Embryonic facial prominence (tissue), 1 donor: ENCODE measurements around the gene EFNA5.

Experiments
- DNase-seq: peaks from one replicate; pipeline ENCODE4 v3.0.0-alpha.2; 2016; ENCODE audit errors: extremely low spot score

Gene EFNA5

GRCh38 chr5:107571621-107572536 lies 98.9 kb downstream of the EFNA5 start:
- DNase-seq: peak; percentile 92

GRCh38 chr5:107570805-107571531 lies 99.8 kb downstream of the EFNA5 start:
- DNase-seq: no peak

GRCh38 chr5:107570181-107570580 lies 100.6 kb downstream of the EFNA5 start:
- no peak for DNase-seq

GRCh38 chr5:107567901-107568671 lies 102.7 kb downstream of the EFNA5 start:
- no peak for DNase-seq

GRCh38 chr5:107566986-107567385 lies 103.8 kb downstream of the EFNA5 start:
- no peak for DNase-seq

- no peak for DNase-seq
Observed at GRCh38 chr5:107565791-107566767, 104.7 kb downstream of the EFNA5 start.

GRCh38 chr5:107564931-107565372 lies 105.8 kb downstream of the EFNA5 start:
- peak; percentile 70 for DNase-seq

- DNase-seq: no peak
Observed at GRCh38 chr5:107563959-107564544, 106.7 kb downstream of the EFNA5 start.

- no peak for DNase-seq
Observed at GRCh38 chr5:107560377-107560776, 110.4 kb downstream of the EFNA5 start.

GRCh38 chr5:107558823-107559375 lies 111.8 kb downstream of the EFNA5 start:
- no peak for DNase-seq

GRCh38 chr5:107557051-107557658 lies 113.6 kb downstream of the EFNA5 start:
- no peak for DNase-seq

- DNase-seq: no peak
Observed at GRCh38 chr5:107556575-107556974, 114.2 kb downstream of the EFNA5 start.

GRCh38 chr5:107555425-107556090 lies 115.2 kb downstream of the EFNA5 start:
- DNase-seq: no peak

- no peak for DNase-seq
Observed at GRCh38 chr5:107554776-107555424, 115.8 kb downstream of the EFNA5 start.

- DNase-seq: no peak
Observed at GRCh38 chr5:107553117-107553555, 117.6 kb downstream of the EFNA5 start.

- no peak for DNase-seq
Observed at GRCh38 chr5:107551088-107551487, 119.6 kb downstream of the EFNA5 start.

- DNase-seq: no peak
Observed at GRCh38 chr5:107549567-107549966, 121.2 kb downstream of the EFNA5 start.

GRCh38 chr5:107548477-107548876 lies 122.3 kb downstream of the EFNA5 start:
- DNase-seq: no peak

- DNase-seq: no peak
Observed at GRCh38 chr5:107546719-107547118, 124.0 kb downstream of the EFNA5 start.
